Thyroid gland (tissue), 4 donors: ENCODE results near the gene TPSG1.
"Not testable (repeated sequence)": the region's sequence is repeated elsewhere in the genome, so short reads cannot be mapped to it uniquely, and the experiment has no call there.

Experiments used
- POLR2A ChIP-seq, 2 donors: fragments of 450-650 bp; IDR thresholded peaks; one replicate each; pipeline ENCODE4 v1.6.1; 2017; ENCODE audit warnings: antibody characterized with exemption in 2 of 2, mild to moderate bottlenecking in 2 of 2, moderate library complexity in 1 of 2
- TF ChIP-seq, protein P1 (sequence below), 6 experiments: fragments of 200-600 bp in 3 of 6; fragments of 450-650 bp in 3 of 6; sonication (generic) in 3 of 6; IDR thresholded peaks; one replicate each; pipeline ENCODE4 v1.5.1; 2016 to 2019; ENCODE audit warnings: antibody characterized with exemption in 6 of 6, mild to moderate bottlenecking in 2 of 6, inconsistent platforms in 1 of 6, moderate library complexity in 1 of 6

DNA sequence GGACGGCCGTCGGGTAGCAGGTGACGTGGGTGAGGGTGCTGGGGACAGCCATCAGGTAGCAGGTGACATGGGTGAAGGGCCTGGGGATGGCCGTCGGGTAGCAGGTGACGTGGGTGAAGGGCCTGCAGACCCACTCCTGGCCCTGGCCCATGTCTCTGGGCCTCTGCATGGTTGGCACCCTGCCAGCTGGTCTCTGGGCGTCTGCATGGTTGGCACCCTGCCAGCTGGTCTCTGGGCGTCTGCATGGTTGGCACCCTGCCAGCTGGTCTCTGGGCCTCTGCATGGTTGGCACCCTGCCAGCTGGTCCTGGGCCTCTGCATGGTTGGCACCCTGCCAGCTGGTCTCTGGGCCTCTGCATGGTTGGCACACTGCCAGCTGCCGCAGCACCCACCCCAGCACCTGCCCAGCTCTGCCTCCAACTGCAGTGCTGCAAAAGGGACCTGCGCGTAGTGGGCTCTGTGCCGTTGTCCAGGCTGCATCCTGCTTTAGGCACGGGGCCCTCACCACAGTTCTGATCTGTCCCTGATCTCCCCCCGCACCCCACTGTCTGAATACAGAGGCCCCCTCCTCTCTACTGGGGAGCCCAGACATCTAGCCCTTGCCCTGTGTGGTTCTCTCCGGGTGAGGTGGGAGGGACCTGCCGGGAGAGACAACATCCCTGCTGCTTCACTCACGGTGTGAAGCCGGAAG, 46.8 kb upstream of the TPSG1 start:
- TF ChIP-seq, protein P1, sequence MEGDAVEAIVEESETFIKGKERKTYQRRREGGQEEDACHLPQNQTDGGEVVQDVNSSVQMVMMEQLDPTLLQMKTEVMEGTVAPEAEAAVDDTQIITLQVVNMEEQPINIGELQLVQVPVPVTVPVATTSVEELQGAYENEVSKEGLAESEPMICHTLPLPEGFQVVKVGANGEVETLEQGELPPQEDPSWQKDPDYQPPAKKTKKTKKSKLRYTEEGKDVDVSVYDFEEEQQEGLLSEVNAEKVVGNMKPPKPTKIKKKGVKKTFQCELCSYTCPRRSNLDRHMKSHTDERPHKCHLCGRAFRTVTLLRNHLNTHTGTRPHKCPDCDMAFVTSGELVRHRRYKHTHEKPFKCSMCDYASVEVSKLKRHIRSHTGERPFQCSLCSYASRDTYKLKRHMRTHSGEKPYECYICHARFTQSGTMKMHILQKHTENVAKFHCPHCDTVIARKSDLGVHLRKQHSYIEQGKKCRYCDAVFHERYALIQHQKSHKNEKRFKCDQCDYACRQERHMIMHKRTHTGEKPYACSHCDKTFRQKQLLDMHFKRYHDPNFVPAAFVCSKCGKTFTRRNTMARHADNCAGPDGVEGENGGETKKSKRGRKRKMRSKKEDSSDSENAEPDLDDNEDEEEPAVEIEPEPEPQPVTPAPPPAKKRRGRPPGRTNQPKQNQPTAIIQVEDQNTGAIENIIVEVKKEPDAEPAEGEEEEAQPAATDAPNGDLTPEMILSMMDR (IDR thresholded peaks at IDR 0.05) = not testable (repeated sequence)
- not testable (repeated sequence) for TF ChIP-seq POLR2A (IDR thresholded peaks at IDR 0.05)
